Spleen (tissue), 11 donors: ENCODE data around the gene ADNP2. TPM values are rescaled to one million over a fixed set of nuclear protein-coding genes. Genes with fewer than 3 reads are reported as not detected.

Experiments used
- DNase-seq: peaks from one replicate; pipeline ENCODE4 v3.0.0-alpha.2; 2020
- H3K27ac ChIP-seq, 8 donors: fragments of 200-600 bp; sonication (generic) in 7 of 8; 1 replicate in 4 of 8; 2 replicates in 4 of 8; pipeline versions ENCODE4 v1.5.0 to v1.8.0; 2016 to 2021; ENCODE audit warnings: inconsistent platforms in 4 of 8, mild to moderate bottlenecking in 4 of 8, moderate library complexity in 1 of 8
- H3K27me3 ChIP-seq, 7 donors: fragments of 200-600 bp; sonication (generic) in 6 of 7; replicated peaks in 1 of 7; 1 replicate in 4 of 7; 2 replicates in 3 of 7; pipeline versions ENCODE4 v1.5.0 to v1.8.0; 2016 to 2021; ENCODE audit warnings: inconsistent platforms in 3 of 7, mild to moderate bottlenecking in 1 of 7
- H3K36me3 ChIP-seq, 6 donors: fragments of 200-600 bp; sonication (generic) in 5 of 6; 1 replicate in 4 of 6; 2 replicates in 2 of 6; pipeline versions ENCODE4 v1.5.0 to v1.8.0; 2016 to 2021; ENCODE audit warnings: inconsistent platforms in 2 of 6
- H3K4me1 ChIP-seq, 6 donors: fragments of 200-600 bp; sonication (generic) in 5 of 6; 1 replicate in 3 of 6; 2 replicates in 3 of 6; pipeline versions ENCODE4 v1.5.0 to v1.8.0; 2016 to 2021; ENCODE audit warnings: inconsistent platforms in 3 of 6
- H3K4me3 ChIP-seq, 8 donors: fragments of 200-600 bp; sonication (generic) in 7 of 8; 1 replicate in 4 of 8; 2 replicates in 4 of 8; pipeline versions ENCODE4 v1.5.0 to v1.8.0; 2016 to 2021; ENCODE audit warnings: inconsistent platforms in 4 of 8, mild to moderate bottlenecking in 4 of 8, moderate library complexity in 2 of 8
- H3K9me3 ChIP-seq, 8 donors: fragments of 200-600 bp; sonication (generic) in 7 of 8; 1 replicate in 4 of 8; 2 replicates in 4 of 8; pipeline versions ENCODE4 v1.5.0 to v1.8.0; 2016 to 2021; ENCODE audit warnings: inconsistent platforms in 4 of 8
- CTCF ChIP-seq, 11 experiments: fragments of 200-600 bp in 7 of 11; fragments of 450-650 bp in 4 of 11; sonication (generic) in 4 of 11; IDR thresholded peaks in 8 of 11; conservative IDR thresholded peaks in 3 of 11; 1 replicate in 7 of 11; 2 replicates in 4 of 11; pipeline versions ENCODE4 v1.4.0 to v1.8.0; 2016 to 2021; ENCODE audit warnings: antibody characterized with exemption in 11 of 11, inconsistent platforms in 4 of 11, mild to moderate bottlenecking in 1 of 11
- POLR2A ChIP-seq, 3 donors: fragments of 450-650 bp; IDR thresholded peaks; one replicate each; pipeline ENCODE4 v1.5.1; 2017; ENCODE audit warnings: antibody characterized with exemption in 3 of 3, mild to moderate bottlenecking in 1 of 3
- POLR2AphosphoS5 ChIP-seq, 3 donors: sonication (generic); formaldehyde crosslinking; IDR thresholded peaks; one replicate each; pipeline ENCODE4 v1.5.1; 2017; ENCODE audit warnings: antibody characterized with exemption in 3 of 3
- WGBS, 5 donors: extraction: QIAGEN DNeasy Blood & Tissue Kit in 3 of 5; methylation state at CpG; one replicate each; pipeline versions ENCODE4 v1.1.5 to v1.1.7; 2013 to 2018; 5-methylcytosine and 5-hydroxymethylcytosine counted together
- intact Hi-C: fragments of 100-400 bp; cut with DNase I; formaldehyde crosslinking; loops from one replicate; pipeline ENCODE4 v1.15.0; 2023; ENCODE audit warnings: low total_unique reads
- polyA plus RNA-seq, 3 donors: library from polyadenylated mRNA; stranded (reverse); fragments of 200-250 nt; gene quantifications; one replicate each; pipeline ENCODE4 v1.2.1, GENCODE V29; 2013
- total RNA-seq, 7 donors: library from RNA; depleted of rRNA in 3 of 7; stranded (reverse); fragments of >200 nt in 3 of 7; fragmentation: NEBNext Ultra II Directional in 4 of 7; extraction: Animal tissue kit (Norgen Biotek cat#: 25700) in 4 of 7; gene quantifications; one replicate each; pipeline versions ENCODE4 v1.1.0 to v1.2.1, GENCODE V29; 2016 to 2021
- donor health status: healthy with polysubstance abuse.
- donor health status: DM: no; HTN: no; CAD: no; lungs with moderate emphysema.
- donor health status: DM: no; HTN: no; CAD: no.
- donor health status: Bipolar disorder and iron deficiency.
- donor health status: healthy.
- donor health status: DM: no; HTN: no; CAD: no.
- donor health status: DM: yes; HTN: yes; CAD: no.

Gene ADNP2
- total and polyA plus RNA-seq, 10 donors: 3.5 to 20.6 (median 15.1) TPM

GRCh38 chr18:80109676-80110078, 615 bp downstream of the ADNP2 start:
- intact Hi-C loops: no loop called here
- TF ChIP-seq POLR2A (IDR thresholded peaks at IDR 0.05) (no peak), CTCF (IDR thresholded peaks at IDR 0.05 in 8 of 11, conservative IDR thresholded peaks at IDR 0.05 in 3 of 11) (no peak), POLR2AphosphoS5 (IDR thresholded peaks at IDR 0.05) (no peak)
- DNase-seq: peak; percentile 83
- Histone ChIP-seq H3K4me3 (peak overlapping the region; percentile 39 to 74 (median 56)), H3K9me3 (peaks cover 0 to 7% (median 0%) of the 10 kb centered on the region in 8 donors), H3K27ac (peak overlapping the region; percentile 69 to 90 (median 85)), H3K27me3 (no peaks in the 10 kb centered on the region), H3K4me1 (peaks cover 12 to 68% (median 25%) of the 10 kb centered on the region in 6 donors), H3K36me3 (no peaks in the 10 kb centered on the region)
- WGBS, 5 donors: 0 to 1% (median 0%) methylated on average over 27 to 34 of the region's 34 CpGs

GRCh38 chr18:80112624-80113248, 3.7 kb downstream of the ADNP2 start:
- H3K36me3 ChIP-seq: peaks cover 0 to 5% (median 1%) of the 10 kb centered on the region in 6 donors
- no peak for DNase-seq
- intact Hi-C loops: no loop called here
- no peak overlapping the region for H3K4me3 ChIP-seq
- 21 to 60% (median 43%) methylated on average over 1 of the region's 1 CpG for WGBS, 5 donors
- no peak overlapping the region for H3K27ac ChIP-seq
- H3K4me1 ChIP-seq: peaks cover 12 to 72% (median 34%) of the 10 kb centered on the region in 6 donors
- H3K9me3 ChIP-seq: peaks cover 0 to 7% (median 0%) of the 10 kb centered on the region in 8 donors
- no peak for TF ChIP-seq POLR2A (IDR thresholded peaks at IDR 0.05)
- TF ChIP-seq CTCF (IDR thresholded peaks at IDR 0.05 in 8 of 11, conservative IDR thresholded peaks at IDR 0.05 in 3 of 11): no peak
- no peak for TF ChIP-seq POLR2AphosphoS5 (IDR thresholded peaks at IDR 0.05)
- no peaks in the 10 kb centered on the region for H3K27me3 ChIP-seq

- 67 to 85% (median 80%) methylated on average over 4 of the region's 4 CpGs for WGBS, 5 donors
- no peak for TF ChIP-seq POLR2AphosphoS5 (IDR thresholded peaks at IDR 0.05)
- no peak for TF ChIP-seq POLR2A (IDR thresholded peaks at IDR 0.05)
- TF ChIP-seq CTCF (IDR thresholded peaks at IDR 0.05 in 8 of 11, conservative IDR thresholded peaks at IDR 0.05 in 3 of 11): no peak
- H3K4me3 ChIP-seq: no peak overlapping the region
- H3K27me3 ChIP-seq: no peaks in the 10 kb centered on the region
- intact Hi-C loops: no loop called here
- no peak overlapping the region for H3K27ac ChIP-seq
- no peaks in the 10 kb centered on the region for H3K9me3 ChIP-seq
- no peak for DNase-seq
- peaks cover 0 to 28% (median 17%) of the 10 kb centered on the region in 6 donors for H3K36me3 ChIP-seq
- H3K4me1 ChIP-seq: peaks cover 12 to 65% (median 31%) of the 10 kb centered on the region in 6 donors
These were observed 6.0 kb downstream of the ADNP2 start for GRCh38 chr18:80115035-80115434.

GRCh38 chr18:80119111-80119510, 10.0 kb downstream of the ADNP2 start:
- no peak overlapping the region for H3K27ac ChIP-seq
- peaks cover 0 to 50% (median 19%) of the 10 kb centered on the region in 6 donors for H3K36me3 ChIP-seq
- DNase-seq: no peak
- H3K4me1 ChIP-seq: peaks cover 0 to 26% (median 14%) of the 10 kb centered on the region in 6 donors
- intact Hi-C loops: no loop called here
- WGBS, 5 donors: 89 to 96% (median 94%) methylated on average over 6 of the region's 6 CpGs
- no peak overlapping the region for H3K4me3 ChIP-seq
- no peaks in the 10 kb centered on the region for H3K27me3 ChIP-seq
- no peak for TF ChIP-seq POLR2A (IDR thresholded peaks at IDR 0.05)
- no peak for TF ChIP-seq CTCF (IDR thresholded peaks at IDR 0.05 in 8 of 11, conservative IDR thresholded peaks at IDR 0.05 in 3 of 11)
- no peak for TF ChIP-seq POLR2AphosphoS5 (IDR thresholded peaks at IDR 0.05)
- no peaks in the 10 kb centered on the region for H3K9me3 ChIP-seq
